ENCODE measurements around the gene KRT79. TPM values are rescaled to one million over a fixed set of nuclear protein-coding genes. Genes with fewer than 3 reads are reported as not detected.

Gene KRT79
- total and polyA plus RNA-seq, 4 donors, result not detected

DNA sequence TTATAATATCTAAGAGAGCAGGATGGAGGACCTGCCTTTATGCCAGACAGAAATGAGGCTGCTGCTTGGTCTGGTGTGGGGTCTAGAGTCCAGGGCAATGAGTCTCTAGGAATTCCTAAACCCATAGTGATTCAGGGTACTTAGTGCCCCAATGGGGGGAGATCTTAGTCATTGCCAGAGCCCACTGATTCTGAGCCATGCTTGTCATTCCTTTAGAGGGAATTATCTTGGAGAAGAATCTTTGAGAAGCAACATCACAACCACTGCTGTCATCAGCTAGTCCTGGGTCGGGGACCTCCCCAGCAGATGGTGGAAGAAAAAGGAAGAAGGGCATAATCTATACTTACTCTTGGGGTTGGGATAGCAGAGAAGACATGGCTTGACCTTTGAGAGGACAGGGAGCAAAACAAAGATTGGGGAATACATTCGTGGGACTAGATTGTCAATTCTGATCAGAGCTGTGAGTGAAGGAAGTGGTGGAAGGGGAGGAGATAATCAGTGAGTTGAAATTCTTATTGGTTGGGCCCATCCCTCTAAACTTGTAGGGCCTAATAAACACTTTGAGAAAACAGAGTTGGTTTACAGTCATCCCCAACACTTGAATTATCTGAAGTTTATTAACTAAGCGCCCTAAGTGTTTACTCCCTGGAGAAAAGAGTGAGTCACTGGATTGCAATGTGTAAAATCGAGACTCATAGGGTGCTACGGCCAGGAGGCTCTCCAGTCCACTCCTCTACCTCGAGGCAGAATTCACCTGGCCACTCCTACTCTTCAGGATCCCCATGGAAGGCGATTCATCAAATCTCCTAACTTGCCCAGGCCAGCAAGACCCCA lies 35.2 kb downstream of the KRT79 start:
- Histone ChIP-seq H3K9ac (ENCODE audit: low read depth in 1 of 2, low read length in 2 of 2) (no peak overlapping the region), H3K4me1 (ENCODE audit: control insufficient read depth in 4 of 4, insufficient read depth in 4 of 4, low read length in 3 of 4) (no peaks in the 10 kb centered on the region), H3K27ac (ENCODE audit: low read depth in 1 of 2, low read length in 2 of 2) (no peak overlapping the region), H3K9me3 (ENCODE audit: control insufficient read depth in 4 of 4, low read length in 3 of 4) (no peaks in the 10 kb centered on the region), H3K27me3 (ENCODE audit: control insufficient read depth in 4 of 4, insufficient read depth in 4 of 4, low read length in 3 of 4) (no peaks in the 10 kb centered on the region), H3K36me3 (ENCODE audit: control insufficient read depth in 4 of 4, insufficient read depth in 3 of 4, low read depth in 1 of 4, low read length in 3 of 4) (no peaks in the 10 kb centered on the region), H3K4me3 (ENCODE audit: low read depth in 1 of 3, low read length in 3 of 3) (no peak overlapping the region)
- no peak for DNase-seq (ENCODE audit: low spot score)
- 58% methylated on average over 7 of the region's 7 CpGs for WGBS
- TF ChIP-seq SP1 (IDR thresholded peaks at IDR 0.05), result no peak
- no peak for TF ChIP-seq FOXA2 (IDR thresholded peaks at IDR 0.05)
- no peak for TF ChIP-seq YY1 (IDR thresholded peaks at IDR 0.05)
- TF ChIP-seq, protein P1, sequence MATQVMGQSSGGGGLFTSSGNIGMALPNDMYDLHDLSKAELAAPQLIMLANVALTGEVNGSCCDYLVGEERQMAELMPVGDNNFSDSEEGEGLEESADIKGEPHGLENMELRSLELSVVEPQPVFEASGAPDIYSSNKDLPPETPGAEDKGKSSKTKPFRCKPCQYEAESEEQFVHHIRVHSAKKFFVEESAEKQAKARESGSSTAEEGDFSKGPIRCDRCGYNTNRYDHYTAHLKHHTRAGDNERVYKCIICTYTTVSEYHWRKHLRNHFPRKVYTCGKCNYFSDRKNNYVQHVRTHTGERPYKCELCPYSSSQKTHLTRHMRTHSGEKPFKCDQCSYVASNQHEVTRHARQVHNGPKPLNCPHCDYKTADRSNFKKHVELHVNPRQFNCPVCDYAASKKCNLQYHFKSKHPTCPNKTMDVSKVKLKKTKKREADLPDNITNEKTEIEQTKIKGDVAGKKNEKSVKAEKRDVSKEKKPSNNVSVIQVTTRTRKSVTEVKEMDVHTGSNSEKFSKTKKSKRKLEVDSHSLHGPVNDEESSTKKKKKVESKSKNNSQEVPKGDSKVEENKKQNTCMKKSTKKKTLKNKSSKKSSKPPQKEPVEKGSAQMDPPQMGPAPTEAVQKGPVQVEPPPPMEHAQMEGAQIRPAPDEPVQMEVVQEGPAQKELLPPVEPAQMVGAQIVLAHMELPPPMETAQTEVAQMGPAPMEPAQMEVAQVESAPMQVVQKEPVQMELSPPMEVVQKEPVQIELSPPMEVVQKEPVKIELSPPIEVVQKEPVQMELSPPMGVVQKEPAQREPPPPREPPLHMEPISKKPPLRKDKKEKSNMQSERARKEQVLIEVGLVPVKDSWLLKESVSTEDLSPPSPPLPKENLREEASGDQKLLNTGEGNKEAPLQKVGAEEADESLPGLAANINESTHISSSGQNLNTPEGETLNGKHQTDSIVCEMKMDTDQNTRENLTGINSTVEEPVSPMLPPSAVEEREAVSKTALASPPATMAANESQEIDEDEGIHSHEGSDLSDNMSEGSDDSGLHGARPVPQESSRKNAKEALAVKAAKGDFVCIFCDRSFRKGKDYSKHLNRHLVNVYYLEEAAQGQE (IDR thresholded peaks at IDR 0.05), result no peak
- TF ChIP-seq HNF4A (conservative IDR thresholded peaks at IDR 0.05), result no peak
- TF ChIP-seq TAF1 (conservative IDR thresholded peaks at IDR 0.05), result no peak
- no peak for TF ChIP-seq JUND (IDR thresholded peaks at IDR 0.05)
- TF ChIP-seq RAD21 (IDR thresholded peaks at IDR 0.05), result no peak

DNA sequence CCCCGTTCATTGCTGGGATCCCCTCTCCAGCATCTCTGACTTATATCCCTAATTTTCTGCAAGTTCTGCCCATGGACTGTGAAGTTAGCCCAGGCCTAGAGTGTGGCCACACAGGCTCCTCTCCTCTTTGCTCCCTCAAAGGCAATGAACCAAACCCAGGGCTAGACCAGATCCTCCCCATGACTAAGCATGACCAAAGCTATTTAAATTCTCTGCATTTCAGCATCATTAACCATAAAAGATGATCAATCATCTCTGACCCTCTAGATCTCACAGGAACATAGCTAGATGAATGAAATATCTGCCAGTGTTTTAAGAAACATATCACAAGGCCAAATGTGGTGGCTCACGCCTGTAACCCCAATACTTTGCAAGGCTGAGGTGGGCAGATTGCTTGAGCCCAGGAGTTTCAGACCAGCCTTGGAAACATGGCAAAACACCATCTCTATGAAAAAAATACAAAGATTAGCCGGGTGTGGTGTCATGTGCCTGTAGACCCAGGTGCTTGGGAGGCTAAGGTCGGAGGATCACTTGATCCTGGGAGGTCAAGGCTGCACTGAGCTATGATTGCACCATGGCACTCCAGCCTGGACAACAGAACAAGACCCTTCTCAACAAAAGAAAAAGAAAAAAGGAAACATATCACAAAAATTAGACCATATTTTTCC lies 36.0 kb downstream of the KRT79 start:
- no peaks in the 10 kb centered on the region for H3K36me3 ChIP-seq (ENCODE audit: control insufficient read depth in 4 of 4, insufficient read depth in 3 of 4, low read depth in 1 of 4, low read length in 3 of 4)

More for the DNA sequence above, 36.0 kb downstream of the KRT79 start:
- TF ChIP-seq FOXA1 (IDR thresholded peaks at IDR 0.05), result no peak
- TF ChIP-seq, protein P2, sequence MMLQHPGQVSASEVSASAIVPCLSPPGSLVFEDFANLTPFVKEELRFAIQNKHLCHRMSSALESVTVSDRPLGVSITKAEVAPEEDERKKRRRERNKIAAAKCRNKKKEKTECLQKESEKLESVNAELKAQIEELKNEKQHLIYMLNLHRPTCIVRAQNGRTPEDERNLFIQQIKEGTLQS (IDR thresholded peaks at IDR 0.05), result no peak
- no peak for TF ChIP-seq NR2F2 (IDR thresholded peaks at IDR 0.05)
- TF ChIP-seq, protein P3, sequence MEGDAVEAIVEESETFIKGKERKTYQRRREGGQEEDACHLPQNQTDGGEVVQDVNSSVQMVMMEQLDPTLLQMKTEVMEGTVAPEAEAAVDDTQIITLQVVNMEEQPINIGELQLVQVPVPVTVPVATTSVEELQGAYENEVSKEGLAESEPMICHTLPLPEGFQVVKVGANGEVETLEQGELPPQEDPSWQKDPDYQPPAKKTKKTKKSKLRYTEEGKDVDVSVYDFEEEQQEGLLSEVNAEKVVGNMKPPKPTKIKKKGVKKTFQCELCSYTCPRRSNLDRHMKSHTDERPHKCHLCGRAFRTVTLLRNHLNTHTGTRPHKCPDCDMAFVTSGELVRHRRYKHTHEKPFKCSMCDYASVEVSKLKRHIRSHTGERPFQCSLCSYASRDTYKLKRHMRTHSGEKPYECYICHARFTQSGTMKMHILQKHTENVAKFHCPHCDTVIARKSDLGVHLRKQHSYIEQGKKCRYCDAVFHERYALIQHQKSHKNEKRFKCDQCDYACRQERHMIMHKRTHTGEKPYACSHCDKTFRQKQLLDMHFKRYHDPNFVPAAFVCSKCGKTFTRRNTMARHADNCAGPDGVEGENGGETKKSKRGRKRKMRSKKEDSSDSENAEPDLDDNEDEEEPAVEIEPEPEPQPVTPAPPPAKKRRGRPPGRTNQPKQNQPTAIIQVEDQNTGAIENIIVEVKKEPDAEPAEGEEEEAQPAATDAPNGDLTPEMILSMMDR (IDR thresholded peaks at IDR 0.05; ENCODE audit: low read depth, low read length, missing input control), result no peak
- no peak for TF ChIP-seq YY1 (IDR thresholded peaks at IDR 0.05)
- Histone ChIP-seq H3K4me3 (ENCODE audit: low read depth in 1 of 3, low read length in 3 of 3) (no peak overlapping the region), H3K27me3 (ENCODE audit: control insufficient read depth in 4 of 4, insufficient read depth in 4 of 4, low read length in 3 of 4) (no peaks in the 10 kb centered on the region), H3K4me1 (ENCODE audit: control insufficient read depth in 4 of 4, insufficient read depth in 4 of 4, low read length in 3 of 4) (no peaks in the 10 kb centered on the region), H3K27ac (ENCODE audit: low read depth in 1 of 2, low read length in 2 of 2) (no peak overlapping the region), H3K9me3 (ENCODE audit: control insufficient read depth in 4 of 4, low read length in 3 of 4) (no peaks in the 10 kb centered on the region), H3K9ac (ENCODE audit: low read depth in 1 of 2, low read length in 2 of 2) (no peak overlapping the region)
- WGBS, result 85% methylated on average over 4 of the region's 4 CpGs
- DNase-seq (ENCODE audit: low spot score), result no peak
